Glutamatergic neuron (in vitro differentiated cells): ENCODE data around the gene TTC27. TPM values are rescaled to one million over a fixed set of nuclear protein-coding genes. Genes with fewer than 3 reads are reported as not detected.

Source experiments
- DNase-seq: peaks from one replicate; pipeline ENCODE4 v3.0.0; 2022
- H3K27ac Mint-ChIP-seq: one replicate; pipeline ENCODE4 v1.8.0; 2020; ENCODE audit warnings: mild to moderate bottlenecking, mixed read lengths, inconsistent platforms; ENCODE audit not compliant: unreplicated experiment
- H3K27me3 Mint-ChIP-seq: one replicate; pipeline ENCODE4 v1.8.0; 2020; ENCODE audit warnings: mild to moderate bottlenecking, moderate library complexity, mixed read lengths, inconsistent platforms; ENCODE audit not compliant: unreplicated experiment
- H3K36me3 Mint-ChIP-seq: one replicate; pipeline ENCODE4 v1.8.0; 2020; ENCODE audit warnings: mild to moderate bottlenecking, mixed read lengths, inconsistent platforms; ENCODE audit not compliant: unreplicated experiment
- H3K4me1 Mint-ChIP-seq: one replicate; pipeline ENCODE4 v1.8.0; 2020; ENCODE audit warnings: mild to moderate bottlenecking, low read depth, mixed read lengths, inconsistent platforms; ENCODE audit not compliant: unreplicated experiment
- H3K4me3 Mint-ChIP-seq: one replicate; pipeline ENCODE4 v1.8.0; 2020; ENCODE audit warnings: mild to moderate bottlenecking, mixed read lengths, inconsistent platforms; ENCODE audit not compliant: unreplicated experiment
- H3K9me3 Mint-ChIP-seq: one replicate; pipeline ENCODE4 v1.8.0; 2020; ENCODE audit warnings: mild to moderate bottlenecking, moderate library complexity, mixed read lengths, inconsistent platforms; ENCODE audit not compliant: unreplicated experiment
- total RNA-seq: library from RNA; stranded (reverse); fragmentation: NEBNext Ultra II Directional; extraction: Animal tissue kit (Norgen Biotek cat#: 25700); gene quantifications from one replicate; pipeline ENCODE4 v1.2.1, GENCODE V29; 2021; ENCODE audit not compliant: unreplicated experiment
- TF ChIP-seq, protein P1 (sequence below): fragments of 200-600 bp; sonication (generic); IDR thresholded peaks from one replicate; pipeline ENCODE4 v1.5.0; 2021; ENCODE audit not compliant: partially characterized antibody, unreplicated experiment

TTC27 gene
- total RNA-seq, 1 donor from 2014 or later = 8.3 TPM

DNA sequence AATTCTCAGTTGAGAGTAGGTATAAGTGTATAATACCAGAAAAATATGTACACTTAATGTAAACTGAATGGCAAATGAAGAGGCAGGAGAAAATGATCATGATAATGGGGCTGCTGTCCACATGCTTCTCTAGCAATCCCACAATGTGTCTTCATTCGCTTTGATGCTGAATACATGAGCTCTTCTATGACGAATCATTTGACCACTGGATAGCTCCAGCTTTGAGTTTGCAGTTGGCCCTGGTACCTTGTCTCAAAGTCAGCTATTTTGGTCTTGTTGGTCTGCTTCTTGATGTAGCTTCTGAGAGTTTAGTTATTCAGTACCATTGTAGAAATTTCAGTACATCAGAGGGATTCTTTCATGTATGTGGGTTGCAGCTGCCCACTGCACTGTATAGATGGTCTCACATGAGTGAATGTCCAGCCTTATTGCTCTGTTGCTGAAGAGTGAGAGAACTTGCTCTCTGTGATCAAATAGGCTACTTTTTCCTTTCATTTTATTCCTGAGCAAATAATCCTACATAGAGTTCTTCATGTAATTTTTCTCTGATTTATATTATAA, 105.1 kb downstream of the TTC27 start:
- Mint-ChIP-seq H3K27me3 (no peaks in the 10 kb centered on the region), H3K9me3 (no peaks in the 10 kb centered on the region), H3K27ac (no peak overlapping the region), H3K4me3 (no peak overlapping the region), H3K36me3 (no peaks in the 10 kb centered on the region), H3K4me1 (no peaks in the 10 kb centered on the region)
- TF ChIP-seq, protein P1, sequence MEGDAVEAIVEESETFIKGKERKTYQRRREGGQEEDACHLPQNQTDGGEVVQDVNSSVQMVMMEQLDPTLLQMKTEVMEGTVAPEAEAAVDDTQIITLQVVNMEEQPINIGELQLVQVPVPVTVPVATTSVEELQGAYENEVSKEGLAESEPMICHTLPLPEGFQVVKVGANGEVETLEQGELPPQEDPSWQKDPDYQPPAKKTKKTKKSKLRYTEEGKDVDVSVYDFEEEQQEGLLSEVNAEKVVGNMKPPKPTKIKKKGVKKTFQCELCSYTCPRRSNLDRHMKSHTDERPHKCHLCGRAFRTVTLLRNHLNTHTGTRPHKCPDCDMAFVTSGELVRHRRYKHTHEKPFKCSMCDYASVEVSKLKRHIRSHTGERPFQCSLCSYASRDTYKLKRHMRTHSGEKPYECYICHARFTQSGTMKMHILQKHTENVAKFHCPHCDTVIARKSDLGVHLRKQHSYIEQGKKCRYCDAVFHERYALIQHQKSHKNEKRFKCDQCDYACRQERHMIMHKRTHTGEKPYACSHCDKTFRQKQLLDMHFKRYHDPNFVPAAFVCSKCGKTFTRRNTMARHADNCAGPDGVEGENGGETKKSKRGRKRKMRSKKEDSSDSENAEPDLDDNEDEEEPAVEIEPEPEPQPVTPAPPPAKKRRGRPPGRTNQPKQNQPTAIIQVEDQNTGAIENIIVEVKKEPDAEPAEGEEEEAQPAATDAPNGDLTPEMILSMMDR = no peak
- DNase-seq = no peak

DNA sequence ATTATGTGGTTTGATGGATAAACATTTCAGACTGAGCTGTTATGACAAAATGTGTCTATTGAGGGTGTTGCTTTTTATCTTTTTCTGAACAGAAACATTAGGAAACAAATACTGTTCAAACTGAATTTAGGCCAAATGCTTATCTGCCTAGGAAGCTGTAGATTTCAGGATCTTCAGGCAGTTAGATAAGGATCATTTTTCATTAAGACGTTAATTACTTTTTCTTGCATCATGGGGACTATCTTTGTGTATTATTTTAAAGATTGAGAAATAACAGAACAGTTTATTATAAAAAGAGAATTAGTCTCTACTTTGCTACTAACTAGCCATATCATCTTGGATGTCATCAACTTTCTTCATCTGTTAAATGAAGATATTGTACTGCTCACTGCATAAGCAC, 107.5 kb downstream of the TTC27 start:
- Mint-ChIP-seq H3K36me3 (no peaks in the 10 kb centered on the region), H3K27ac (no peak overlapping the region), H3K27me3 (no peaks in the 10 kb centered on the region), H3K4me3 (no peak overlapping the region), H3K9me3 (no peaks in the 10 kb centered on the region), H3K4me1 (no peaks in the 10 kb centered on the region)
- DNase-seq = no peak
- TF ChIP-seq, protein P1 = no peak

DNA sequence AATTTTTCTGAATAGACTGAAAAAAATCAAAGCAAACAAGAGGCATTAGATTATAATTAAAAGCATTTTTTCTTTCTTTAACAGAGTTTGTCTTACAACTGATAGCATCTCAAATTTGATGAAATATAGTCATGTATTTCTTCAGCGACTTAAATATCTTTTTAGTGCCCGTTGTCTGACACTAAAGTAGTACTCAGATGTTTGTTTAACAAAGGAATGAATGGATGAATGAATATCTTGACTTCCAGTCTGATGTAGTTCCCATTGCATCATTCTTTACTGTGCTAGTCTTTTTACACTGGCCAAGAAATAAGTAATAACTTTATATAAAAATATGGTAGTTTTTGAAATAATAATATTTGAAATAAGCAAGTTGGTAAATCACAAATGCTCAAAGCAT, 111.1 kb downstream of the TTC27 start:
- no peaks in the 10 kb centered on the region for H3K9me3 Mint-ChIP-seq
- TF ChIP-seq, protein P1 = no peak
- no peak for DNase-seq
- no peaks in the 10 kb centered on the region for H3K36me3 Mint-ChIP-seq
- no peak overlapping the region for H3K4me3 Mint-ChIP-seq
- no peak overlapping the region for H3K27ac Mint-ChIP-seq
- H3K4me1 Mint-ChIP-seq = no peaks in the 10 kb centered on the region
- no peaks in the 10 kb centered on the region for H3K27me3 Mint-ChIP-seq

DNA sequence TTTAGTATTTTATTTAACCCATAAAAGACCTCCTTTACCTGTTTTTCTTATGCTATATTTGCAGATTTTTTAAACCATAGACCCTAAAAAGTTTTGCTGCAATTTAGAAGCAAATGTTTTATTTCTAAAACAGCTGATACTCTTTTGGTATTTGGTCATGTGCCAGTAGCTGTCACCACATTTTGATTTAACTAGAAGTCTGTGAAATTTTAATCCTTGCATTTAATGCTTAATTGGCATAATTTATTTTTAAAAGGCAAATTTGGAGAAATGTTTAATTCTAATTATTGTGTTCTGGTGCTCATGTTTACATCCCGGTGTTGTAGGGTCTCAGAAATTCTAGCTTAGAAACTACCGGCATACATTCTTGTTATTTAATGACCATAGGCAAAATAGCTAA, 111.8 kb downstream of the TTC27 start:
- no peak for DNase-seq
- no peaks in the 10 kb centered on the region for H3K27me3 Mint-ChIP-seq
- H3K27ac Mint-ChIP-seq = no peak overlapping the region
- H3K4me1 Mint-ChIP-seq = no peaks in the 10 kb centered on the region
- no peaks in the 10 kb centered on the region for H3K9me3 Mint-ChIP-seq
- TF ChIP-seq, protein P1 = no peak
- no peak overlapping the region for H3K4me3 Mint-ChIP-seq
- H3K36me3 Mint-ChIP-seq = no peaks in the 10 kb centered on the region

DNA sequence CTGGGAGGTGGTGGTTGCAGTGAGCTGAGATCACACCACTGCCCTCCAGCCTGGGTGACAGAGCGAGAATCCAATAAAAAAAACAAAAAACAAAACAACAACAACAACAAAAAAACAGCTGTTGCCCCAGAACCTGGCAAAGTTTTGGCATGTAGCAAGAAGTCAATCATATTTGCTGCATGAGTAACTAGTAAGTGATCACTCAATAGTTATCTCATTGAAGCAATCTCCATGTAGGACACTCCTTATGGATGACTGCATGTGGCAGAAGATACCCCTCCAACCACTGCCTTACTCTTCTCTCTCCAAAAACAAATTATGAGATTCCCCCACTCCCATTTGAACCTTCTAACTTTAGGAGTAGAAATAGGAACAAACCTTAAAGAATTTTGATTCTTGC, 113.7 kb downstream of the TTC27 start:
- no peak for DNase-seq
- no peak overlapping the region for H3K4me3 Mint-ChIP-seq
- no peaks in the 10 kb centered on the region for H3K9me3 Mint-ChIP-seq
- H3K36me3 Mint-ChIP-seq = no peaks in the 10 kb centered on the region
- no peaks in the 10 kb centered on the region for H3K4me1 Mint-ChIP-seq
- TF ChIP-seq, protein P1 = no peak
- H3K27me3 Mint-ChIP-seq = no peaks in the 10 kb centered on the region
- no peak overlapping the region for H3K27ac Mint-ChIP-seq
